ENCODE results near the gene SRRM5. TPM values are rescaled to one million over a fixed set of nuclear protein-coding genes. Genes with fewer than 3 reads are reported as not detected.
"Not testable (repeated sequence)": the region's sequence is repeated elsewhere in the genome, so short reads cannot be mapped to it uniquely, and the experiment has no call there.

SRRM5 gene
- total RNA-seq, 2 experiments from 2014 or later: 0.50 to 0.79 TPM

GRCh38 chr19:43594081-43594697 is 17.7 kb upstream of the SRRM5 start:
- peaks cover 41% of the 10 kb centered on the region for H3K4me1 Mint-ChIP-seq
- H3K36me3 Mint-ChIP-seq (ENCODE audit: low read depth): peaks cover 19% of the 10 kb centered on the region
- DNase-seq: no peak
- H3K9me3 Mint-ChIP-seq: no peaks in the 10 kb centered on the region
- peak overlapping the region; percentile 35 for H3K4me3 Mint-ChIP-seq
- POLR2A ChIA-PET: interaction anchor here (0.6 to 1.3 kb wide), 3 partner anchors 34 to 61 kb away, joined by 3 to 5 read pairs (median 5); no protein-coding TSS in a partner anchor
- no peaks in the 10 kb centered on the region for H3K27me3 Mint-ChIP-seq
- peak overlapping the region; percentile 70 for H3K27ac Mint-ChIP-seq
- CTCF ChIA-PET: interaction anchor here (0.6 to 3.5 kb wide), 38 partner anchors 8 to 1629 kb away, joined by 3 to 51 read pairs (median 5); partner anchors contain the start of genes SMG9 and ZNF575

- peak; percentile 77 for DNase-seq
- Mint-ChIP-seq H3K27me3 (no peaks in the 10 kb centered on the region), H3K27ac (peak overlapping the region; percentile 99), H3K4me3 (peak overlapping the region; percentile 88), H3K36me3 (ENCODE audit: low read depth) (peaks cover 21% of the 10 kb centered on the region), H3K9me3 (no peaks in the 10 kb centered on the region), H3K4me1 (peaks cover 36% of the 10 kb centered on the region)
- ChIA-PET POLR2A (interaction anchor here (1.2 to 1.3 kb wide), 2 partner anchors 41 to 61 kb away, joined by 3 to 5 read pairs; no protein-coding TSS in a partner anchor), CTCF (interaction anchor here (0.6 to 3.5 kb wide), 45 partner anchors 8 to 1629 kb away, joined by 3 to 51 read pairs (median 5); partner anchors contain the start of genes ETHE1, SMG9 and ZNF575)
Observed at GRCh38 chr19:43594710-43595604, 16.9 kb upstream of the SRRM5 start.

GRCh38 chr19:43595605-43595998 is 16.3 kb upstream of the SRRM5 start:
- no peaks in the 10 kb centered on the region for H3K9me3 Mint-ChIP-seq
- H3K27ac Mint-ChIP-seq: peak overlapping the region; percentile 99
- no peaks in the 10 kb centered on the region for H3K27me3 Mint-ChIP-seq
- peak overlapping the region; percentile 88 for H3K4me3 Mint-ChIP-seq
- ChIA-PET POLR2A (interaction anchor here (0.8 to 1.3 kb wide), 2 partner anchors 62 to 64 kb away, joined by 3 to 5 read pairs; no protein-coding TSS in a partner anchor), CTCF (interaction anchor here (0.8 to 3.5 kb wide), 21 partner anchors 9 to 170 kb away, joined by 3 to 51 read pairs (median 6); partner anchors contain the start of gene ZNF575)
- DNase-seq: no peak
- H3K4me1 Mint-ChIP-seq: peaks cover 34% of the 10 kb centered on the region
- peaks cover 19% of the 10 kb centered on the region for H3K36me3 Mint-ChIP-seq (ENCODE audit: low read depth)

DNA sequence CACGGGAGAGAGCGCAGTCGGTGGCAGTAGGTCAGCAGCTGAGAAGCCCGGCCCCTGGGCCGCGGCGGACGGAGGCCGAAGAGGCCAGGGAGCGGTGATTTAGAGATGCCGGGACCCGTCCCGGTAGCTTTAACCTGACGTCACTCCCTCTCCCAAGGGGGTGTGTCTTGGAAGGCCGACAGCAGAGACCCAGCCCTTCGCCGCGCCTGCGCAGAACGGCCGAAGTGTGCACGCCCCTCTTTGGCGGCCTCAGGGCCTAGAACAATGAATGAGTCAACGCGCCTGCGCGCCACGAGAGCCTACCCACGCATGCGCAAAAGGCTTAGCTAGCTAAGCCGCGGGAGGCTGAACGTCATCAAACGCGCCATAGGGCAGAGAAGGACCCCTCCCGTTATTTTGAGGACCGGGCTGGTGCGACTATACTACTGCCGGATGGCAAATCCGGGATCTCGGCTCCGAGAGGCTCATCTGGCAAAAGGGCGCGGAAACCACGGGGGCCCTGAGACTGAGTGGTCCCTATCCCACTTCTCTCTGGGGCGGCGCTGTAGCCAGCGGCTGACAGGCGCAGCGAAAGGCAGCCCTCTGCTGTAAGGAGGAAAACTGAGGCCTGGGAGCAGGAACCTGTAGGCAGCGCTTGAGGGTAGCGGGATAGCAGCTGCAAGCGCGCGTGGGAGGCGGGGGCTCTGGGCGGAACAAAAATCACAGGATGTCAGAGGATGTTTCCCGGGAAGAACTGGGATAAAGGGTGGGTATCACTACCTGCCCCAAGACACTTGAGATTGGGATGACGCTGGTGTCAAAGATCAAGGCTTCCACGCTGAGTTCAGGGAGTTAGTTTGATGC is 15.7 kb upstream of the SRRM5 start, which contains the start of the genes IRGQ and ZNF576:
Gene IRGQ, minus strand, starts transcription at position 136 of the 843 bp plus-strand sequence. CDS start 796 bp downstream, outside the sequence.
Gene ZNF576, plus strand, starts transcription at position 597 of the 843 bp plus-strand sequence. CDS start 514 bp downstream, outside the sequence.
- Mint-ChIP-seq H3K36me3 (ENCODE audit: low read depth) (peaks cover 18% of the 10 kb centered on the region), H3K4me1 (peaks cover 34% of the 10 kb centered on the region), H3K27ac (peak within 1 kb of the TSS; percentile 99), H3K9me3 (no peaks in the 10 kb centered on the region), H3K4me3 (peak within 1 kb of the TSS; percentile 88), H3K27me3 (no peaks in the 10 kb centered on the region)
- DNase-seq: peak; percentile 100
- CTCF ChIA-PET: interaction anchor here (0.6 to 3.5 kb wide), 13 partner anchors 9 to 658 kb away, joined by 3 to 51 read pairs (median 4); partner anchors contain the start of gene ZNF575
- POLR2A ChIA-PET: interaction anchor here (0.8 kb wide), 1 partner anchor 65 kb away, joined by 3 read pairs; no protein-coding TSS in a partner anchor

- CTCF ChIA-PET: interaction anchor here (1.0 to 3.5 kb wide), 7 partner anchors 13 to 213 kb away, joined by 3 to 51 read pairs (median 4); no protein-coding TSS in a partner anchor
Observed at GRCh38 chr19:43596842-43597461, 14.9 kb upstream of the SRRM5 start.

GRCh38 chr19:43597876-43598275 is 14.0 kb upstream of the SRRM5 start:
- H3K4me3 Mint-ChIP-seq: peak overlapping the region; percentile 88
- H3K36me3 Mint-ChIP-seq (ENCODE audit: low read depth): peaks cover 17% of the 10 kb centered on the region
- H3K9me3 Mint-ChIP-seq: no peaks in the 10 kb centered on the region
- no peaks in the 10 kb centered on the region for H3K27me3 Mint-ChIP-seq
- no peak for DNase-seq
- CTCF ChIA-PET: interaction anchor here (1.0 to 2.2 kb wide), 4 partner anchors 12 to 212 kb away, joined by 3 to 5 read pairs (median 4); no protein-coding TSS in a partner anchor
- peak overlapping the region; percentile 69 for H3K27ac Mint-ChIP-seq
- peaks cover 34% of the 10 kb centered on the region for H3K4me1 Mint-ChIP-seq
- POLR2A ChIA-PET: no interaction called here

More at GRCh38 chr19:43596842-43597461, 14.9 kb upstream of the SRRM5 start:
- peaks cover 20% of the 10 kb centered on the region for H3K36me3 Mint-ChIP-seq (ENCODE audit: low read depth)
- no peak for DNase-seq
- peak overlapping the region; percentile 88 for H3K4me3 Mint-ChIP-seq
- POLR2A ChIA-PET: no interaction called here
- H3K27ac Mint-ChIP-seq: peak overlapping the region; percentile 99
- H3K27me3 Mint-ChIP-seq: no peaks in the 10 kb centered on the region
- no peaks in the 10 kb centered on the region for H3K9me3 Mint-ChIP-seq
- H3K4me1 Mint-ChIP-seq: peaks cover 34% of the 10 kb centered on the region

DNA sequence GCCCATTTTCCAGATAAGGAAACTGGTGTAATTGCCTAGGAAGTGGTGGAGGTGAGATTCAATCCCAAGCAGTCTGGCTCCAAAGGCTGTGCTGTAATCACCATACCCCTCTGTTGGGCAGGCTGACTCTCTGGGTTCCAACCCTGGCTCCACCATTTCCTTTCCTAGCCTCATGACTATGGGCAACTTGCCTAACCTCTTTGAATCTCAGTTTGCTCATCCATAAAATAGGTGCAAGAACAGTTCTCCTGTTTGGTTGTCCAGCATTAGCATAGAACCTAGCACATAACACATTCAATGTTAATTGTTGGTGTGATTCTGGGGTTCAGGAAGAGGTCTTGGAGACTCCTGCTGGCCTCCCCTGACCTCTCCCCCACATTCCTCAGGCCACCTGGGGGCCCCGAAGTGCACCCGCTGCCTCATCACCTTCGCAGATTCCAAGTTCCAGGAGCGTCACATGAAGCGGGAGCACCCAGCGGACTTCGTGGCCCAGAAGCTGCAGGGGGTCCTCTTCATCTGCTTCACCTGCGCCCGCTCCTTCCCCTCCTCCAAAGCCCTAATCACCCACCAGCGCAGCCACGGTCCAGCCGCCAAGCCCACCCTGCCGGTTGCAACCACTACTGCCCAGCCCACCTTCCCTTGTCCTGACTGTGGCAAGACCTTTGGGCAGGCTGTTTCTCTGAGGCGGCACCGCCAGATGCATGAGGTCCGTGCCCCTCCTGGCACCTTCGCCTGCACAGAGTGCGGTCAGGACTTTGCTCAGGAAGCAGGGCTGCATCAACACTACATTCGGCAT is 13.2 kb upstream of the SRRM5 start:
- CTCF ChIA-PET: interaction anchor here (0.9 to 1.0 kb wide), 2 partner anchors 17 to 43 kb away, joined by 3 to 5 read pairs; no protein-coding TSS in a partner anchor
- peak overlapping the region; percentile 88 for H3K4me3 Mint-ChIP-seq
- H3K9me3 Mint-ChIP-seq: no peaks in the 10 kb centered on the region
- POLR2A ChIA-PET: no interaction called here
- H3K27me3 Mint-ChIP-seq: no peaks in the 10 kb centered on the region
- H3K4me1 Mint-ChIP-seq: peaks cover 28% of the 10 kb centered on the region
- H3K36me3 Mint-ChIP-seq (ENCODE audit: low read depth): peaks cover 13% of the 10 kb centered on the region
- H3K27ac Mint-ChIP-seq: no peak overlapping the region
- no peak for DNase-seq

DNA sequence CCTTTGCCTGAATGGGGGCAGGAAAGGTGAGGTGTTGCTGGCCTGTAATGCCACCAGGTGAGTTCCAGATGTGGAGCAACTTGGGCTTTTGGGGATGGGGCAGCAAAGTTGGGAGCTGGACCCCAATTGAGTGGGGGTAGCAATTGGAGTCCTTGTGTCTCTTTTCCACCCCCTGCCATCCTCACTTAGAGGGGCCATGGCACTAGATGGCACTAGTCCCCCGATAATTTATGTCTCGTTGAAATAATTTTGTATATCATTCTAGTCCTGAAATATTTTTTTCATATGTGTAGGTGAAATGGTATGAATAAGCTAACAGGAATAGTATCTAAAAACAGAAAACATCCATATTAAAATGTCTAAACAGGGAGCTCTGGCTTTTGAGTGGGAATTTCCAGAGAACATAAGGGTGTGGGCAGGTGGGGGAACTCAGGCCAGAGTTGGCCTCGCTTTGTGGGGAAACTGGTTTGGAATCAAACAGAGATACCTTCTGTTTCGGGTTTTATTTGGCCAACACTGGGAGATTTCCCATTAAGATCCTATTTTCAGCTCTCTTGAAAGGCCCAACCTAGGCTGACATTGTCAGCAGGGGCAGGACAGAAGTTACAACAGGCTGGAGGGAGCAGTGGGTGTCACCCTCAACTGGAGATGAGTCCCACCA is 12.1 kb upstream of the SRRM5 start:
- no peaks in the 10 kb centered on the region for H3K9me3 Mint-ChIP-seq
- POLR2A ChIA-PET: no interaction called here
- H3K27ac Mint-ChIP-seq: no peak overlapping the region
- H3K4me3 Mint-ChIP-seq: no peak overlapping the region
- H3K36me3 Mint-ChIP-seq (ENCODE audit: low read depth): peaks cover 10% of the 10 kb centered on the region
- DNase-seq: no peak
- no peaks in the 10 kb centered on the region for H3K27me3 Mint-ChIP-seq
- CTCF ChIA-PET: interaction anchor here (0.9 kb wide), 1 partner anchor 16 kb away, joined by 5 read pairs; no protein-coding TSS in a partner anchor
- peaks cover 24% of the 10 kb centered on the region for H3K4me1 Mint-ChIP-seq

DNA sequence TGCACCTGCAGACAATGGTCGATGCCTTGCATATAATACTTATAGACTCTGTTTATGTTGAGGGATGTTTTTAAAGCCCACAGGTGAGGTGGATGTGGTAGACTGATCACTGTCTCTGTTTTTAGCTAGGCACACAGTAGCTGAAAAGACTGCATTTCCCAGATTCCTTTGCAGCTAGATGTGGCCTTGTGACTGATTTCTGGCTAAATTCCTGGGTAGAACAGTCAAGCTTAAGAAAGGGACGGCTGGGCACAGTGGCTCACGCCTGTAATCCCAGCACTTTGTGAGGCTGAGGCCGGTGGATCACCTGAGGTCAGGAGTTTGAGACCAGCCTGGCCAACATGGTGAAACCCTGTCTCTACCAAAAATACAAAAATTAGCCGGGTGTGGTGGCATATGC is 11.6 kb upstream of the SRRM5 start:
- POLR2A ChIA-PET, DNase-seq, H3K27me3 Mint-ChIP-seq, H3K9me3 Mint-ChIP-seq, H3K4me3 Mint-ChIP-seq, H3K27ac Mint-ChIP-seq: not testable (repeated sequence)
- peaks cover 10% of the 10 kb centered on the region for H3K36me3 Mint-ChIP-seq (ENCODE audit: low read depth)
- CTCF ChIA-PET: interaction anchor here (0.8 kb wide), 1 partner anchor 9 kb away, joined by 4 read pairs; no protein-coding TSS in a partner anchor
- peaks cover 24% of the 10 kb centered on the region for H3K4me1 Mint-ChIP-seq

GRCh38 chr19:43605875-43606568 is 5.9 kb upstream of the SRRM5 start:
- peaks cover 3% of the 10 kb centered on the region for H3K4me1 Mint-ChIP-seq
- no peak for DNase-seq
- H3K27ac Mint-ChIP-seq: peak overlapping the region; percentile 41
- no peaks in the 10 kb centered on the region for H3K27me3 Mint-ChIP-seq
- H3K36me3 Mint-ChIP-seq (ENCODE audit: low read depth): peaks cover 8% of the 10 kb centered on the region
- no peaks in the 10 kb centered on the region for H3K9me3 Mint-ChIP-seq
- H3K4me3 Mint-ChIP-seq: no peak overlapping the region
- POLR2A ChIA-PET: no interaction called here
- CTCF ChIA-PET: interaction anchor here (1.0 to 2.7 kb wide), 3 partner anchors 9 to 51 kb away, joined by 3 to 15 read pairs (median 8); partner anchors contain the start of gene IRGQ
